K562 (cell line): ENCODE results near the gene GYPC. TPM values are rescaled to one million over a fixed set of nuclear protein-coding genes. Genes with fewer than 3 reads are reported as not detected.

Experiments
- ATAC-seq: fragments of 200-7000 bp; cut with Tn5 transposase; 3 replicates; pipeline ENCODE4 v1.9.1; 2020; ENCODE audit warnings: moderate library complexity
- BruUV-seq: library from RNA; stranded (reverse); fragments of 400-500 nt; replicated peaks from 2 replicates; lab custom pipeline; 2021; lab: Mats Ljungman, UMichigan
- CTCF ChIA-PET: fragments of 300-600 bp; formaldehyde crosslinking; extraction: SDS; loops from one replicate; lab custom pipeline; 2021; ENCODE audit warnings: low intra/inter-chr PET ratio; lab: Yijun Ruan, JAX
- POLR2A ChIA-PET: fragments of 300-600, 350-650 bp; sonication (Branson Sonifier 250); formaldehyde crosslinking; extraction: SDS; loops from one replicate; lab custom pipeline; 2021; ENCODE audit warnings: antibody characterized with exemption, inconsistent platforms; lab: Yijun Ruan, JAX
- DNase-seq, 4 experiments: peaks; one replicate each; pipeline versions ENCODE4 v3.0.0 to v3.0.0-alpha.2; 2011 to 2018; ENCODE audit warnings: low spot score in 3 of 4, mixed read lengths in 3 of 4; ENCODE audit errors: extremely low read depth in 1 of 4
- FAIRE-seq: peaks from 2 replicates; lab custom pipeline; 2011; peaks lifted over from hg19 to GRCh38; lab: Jason Lieb, UNC
- H2AFZ ChIP-seq: 2 replicates; pipeline ENCODE4 v1.6.0; 2011; ENCODE audit warnings: low read depth, low read length, control low read depth, inconsistent platforms
- H3K27ac ChIP-seq: fragments of 200-600 bp; 3 replicates; pipeline ENCODE4 v1.8.0; 2011; ENCODE audit warnings: low read depth, mild to moderate bottlenecking, control low read depth, inconsistent platforms, low read length, moderate library complexity, mixed read lengths; ENCODE audit errors: extremely low read depth
- H3K27me3 ChIP-seq, 2 experiments: fragments of 300-600 bp in 1 of 2; 2 replicates in 1 of 2; 3 replicates in 1 of 2; pipeline versions ENCODE4 v1.6.0 to v1.8.0; 2011; ENCODE audit warnings: inconsistent platforms in 2 of 2, low read length in 2 of 2, mild to moderate bottlenecking in 1 of 2, mixed read lengths in 1 of 2, moderate library complexity in 1 of 2; ENCODE audit not compliant: control insufficient read depth in 2 of 2, insufficient read depth in 2 of 2
- H3K36me3 ChIP-seq: fragments of 300-600 bp; 3 replicates; pipeline ENCODE4 v1.8.0; 2011; ENCODE audit warnings: mild to moderate bottlenecking, low read length, inconsistent platforms; ENCODE audit not compliant: control insufficient read depth, insufficient read depth
- H3K4me1 ChIP-seq, 2 experiments: fragments of 200-600 bp in 1 of 2; replicated peaks in 1 of 2; 2 replicates in 1 of 2; 3 replicates in 1 of 2; pipeline versions ENCODE4 v1.5.1 to v1.8.0; 2011; ENCODE audit warnings: inconsistent platforms in 2 of 2, low read length in 2 of 2, mild to moderate bottlenecking in 1 of 2, mixed read lengths in 1 of 2, moderate library complexity in 1 of 2; ENCODE audit not compliant: control insufficient read depth in 2 of 2, insufficient read depth in 2 of 2
- H3K4me2 ChIP-seq: 2 replicates; pipeline ENCODE4 v1.6.1; 2011; ENCODE audit warnings: low read length, control low read depth, inconsistent platforms, mixed read lengths; ENCODE audit not compliant: insufficient read depth
- H3K4me3 ChIP-seq: fragments of 200-600 bp; sonication (generic), shearing (Covaris generic); 2 replicates; pipeline ENCODE4 v1.5.1; 2016; ENCODE audit warnings: control low read depth, inconsistent platforms
- H3K79me2 ChIP-seq: fragments of 200-600 bp; 3 replicates; pipeline ENCODE4 v1.8.0; 2011; ENCODE audit warnings: low read length, inconsistent platforms; ENCODE audit not compliant: control insufficient read depth, insufficient read depth
- H3K9ac ChIP-seq, 2 experiments: 2 replicates each; pipeline versions ENCODE4 v1.6.0 to v1.6.1; 2011; ENCODE audit warnings: low read depth in 2 of 2, low read length in 2 of 2, control low read depth in 1 of 2, inconsistent platforms in 1 of 2, mild to moderate bottlenecking in 1 of 2, mixed read lengths in 1 of 2; ENCODE audit not compliant: insufficient read depth in 1 of 2
- H3K9me1 ChIP-seq: one replicate; pipeline ENCODE4 v1.6.0; 2011; ENCODE audit warnings: inconsistent platforms, mild to moderate bottlenecking, low read length, moderate library complexity; ENCODE audit not compliant: control insufficient read depth, insufficient read depth
- H3K9me3 ChIP-seq: replicated peaks from 2 replicates; pipeline ENCODE4 v1.5.1; 2011; ENCODE audit warnings: low read depth, low read length, inconsistent platforms; ENCODE audit not compliant: control insufficient read depth, insufficient read depth
- H4K20me1 ChIP-seq: replicated peaks from 2 replicates; pipeline ENCODE4 v1.6.1; 2011; ENCODE audit warnings: low read length, inconsistent platforms, mixed read lengths; ENCODE audit not compliant: control insufficient read depth, insufficient read depth
- C11orf30 ChIP-seq: fragments of 450-650 bp; IDR thresholded peaks from 2 replicates; pipeline ENCODE4 v1.6.1; 2016; ENCODE audit warnings: low read depth, mild to moderate bottlenecking
- CBX8 ChIP-seq: fragments of 200-600 bp; sonication (generic); IDR thresholded peaks from 2 replicates; pipeline ENCODE4 v1.6.1; 2012; ENCODE audit warnings: borderline replicate concordance, mixed run types, low read depth, mild to moderate bottlenecking, moderate library complexity, mixed read lengths, low read length, control low read depth, inconsistent platforms; ENCODE audit not compliant: poor library complexity, severe bottlenecking; ENCODE audit errors: extremely low read depth
- FOXP1 ChIP-seq: sonication (generic); formaldehyde crosslinking; IDR thresholded peaks from 2 replicates; pipeline ENCODE4 v1.8.0; 2022; ENCODE audit warnings: mild to moderate bottlenecking, missing genetic modification reagents
- GATA2 ChIP-seq: sonication (generic); formaldehyde crosslinking; IDR thresholded peaks from 2 replicates; pipeline ENCODE4 v1.4.0; 2020; ENCODE audit warnings: mild to moderate bottlenecking, missing genetic modification reagents
- MTA2 ChIP-seq: fragments of 450-650 bp; IDR thresholded peaks from 2 replicates; pipeline ENCODE4 v1.6.1; 2016; ENCODE audit warnings: low read depth
- TRIM24 ChIP-seq, 2 experiments: fragments of 450-650 bp; IDR thresholded peaks; 2 replicates each; pipeline ENCODE4 v1.6.1; 2016
- ZBTB40 ChIP-seq, 2 experiments: fragments of 450-650 bp in 1 of 2; sonication (generic) in 1 of 2; formaldehyde crosslinking in 1 of 2; IDR thresholded peaks; 2 replicates each; pipeline versions ENCODE4 v1.7.1 to v1.9.0; 2016 to 2022; ENCODE audit warnings: inconsistent platforms in 1 of 2, mild to moderate bottlenecking in 1 of 2, missing genetic modification reagents in 1 of 2
- ZFP30 ChIP-seq: fragments of 250-450 bp; sonication (Bioruptor Pico); IDR thresholded peaks from 2 replicates; pipeline ENCODE4 v1.8.0; 2022; ENCODE audit warnings: moderate library complexity, mild to moderate bottlenecking, inconsistent platforms, borderline replicate concordance
- ZFPM2 ChIP-seq: fragments of 250-450 bp; sonication (Bioruptor Pico); IDR thresholded peaks from 2 replicates; pipeline ENCODE4 v1.5.1; 2022; ENCODE audit warnings: mild to moderate bottlenecking
- ZNF655 ChIP-seq: fragments of 250-450 bp; sonication (Bioruptor Pico); IDR thresholded peaks from 2 replicates; pipeline ENCODE4 v1.5.0; 2021
- WGBS: fragments of 100-300 bp; shearing (Covaris generic); methylation state at CpG from one replicate; pipeline ENCODE4 v1.1.6; 2016; ENCODE audit warnings: low coverage, mixed read lengths; ENCODE audit not compliant: insufficient coverage; ENCODE audit errors: missing lambda C conversion rate; 5-methylcytosine and 5-hydroxymethylcytosine counted together
- in situ Hi-C: fragments of 300-500 bp; cut with MboI; formaldehyde crosslinking; loops from 4 replicates; pipeline ENCODE4 v1.15.0; 2018; ENCODE audit warnings: inconsistent platforms, mixed read lengths
- intact Hi-C: fragments of 100-400 bp; cut with micrococcal nuclease; formaldehyde crosslinking; loops from 2 replicates; pipeline ENCODE4 v1.14.2; 2022
- polyA plus RNA-seq, 8 experiments: library from polyadenylated mRNA; depleted of rRNA in 4 of 8; stranded (reverse) in 5 of 8; unstranded in 3 of 8; fragments of >200 nt; fragmentation: Nextera tagmentation in 2 of 8; fragmentation: Illumina TruSeq in 1 of 8; extraction: Ambion mirVana in 2 of 8; extraction: Trizol in 1 of 8; gene quantifications; 2 replicates each; pipeline versions ENCODE4 v1.2.1 to v1.2.3, GENCODE V29; 2011 to 2014; ENCODE audit warnings: inconsistent platforms in 1 of 8, missing spikeins in 1 of 8
- total RNA-seq, 7 experiments: library from RNA; depleted of rRNA in 6 of 7; stranded (reverse); fragments of >200 nt in 6 of 7; fragmentation: Illumina TruSeq in 2 of 7; extraction: Trizol in 2 of 7; gene quantifications; 2 replicates each; pipeline versions ENCODE4 v1.2.1 to v1.2.3, GENCODE V29; 2011 to 2021; ENCODE audit warnings: low replicate concordance in 1 of 7

GYPC gene
- total and polyA plus RNA-seq, 9 of the 15 experiments (the other 6 are each of a cell fraction or from before 2014, with no cell fraction given) = 50.6 to 282 (median 194) TPM

- Histone ChIP-seq H3K27ac (no peak overlapping the region), H3K36me3 (no peaks in the 10 kb centered on the region), H2AFZ (no peak overlapping the region), H4K20me1 (no peaks in the 10 kb centered on the region), H3K79me2 (no peaks in the 10 kb centered on the region), H3K4me2 (no peak overlapping the region), H3K27me3 (0 out of 5 replicates have a peak, but pooled peaks cover 0 to 2% of the 10 kb centered on the region in 2 experiments), H3K4me3 (no peak overlapping the region), H3K9me3 (no peaks in the 10 kb centered on the region), H3K9ac (no peak overlapping the region), H3K9me1 (no peaks in the 10 kb centered on the region), H3K4me1 (peaks cover 0 to 3% of the 10 kb centered on the region in 2 experiments; a peak in 1 of 5 replicates)
- no peak for ATAC-seq
- 22% methylated on average over 7 of the region's 7 CpGs for WGBS
- ChIA-PET CTCF (no interaction called here), POLR2A (no interaction called here)
- no peak for FAIRE-seq
- no peak for DNase-seq
- no TSS peak for BruUV-seq
- intact Hi-C loops = no loop called here
- in situ Hi-C loops = no loop called here
- no peak for TF ChIP-seq ZNF655
- TF ChIP-seq C11orf30 = no peak
- TF ChIP-seq CBX8 = no peak
- no peak for TF ChIP-seq FOXP1 (CRISPR knock-in tag)
- TF ChIP-seq ZFPM2 (CRISPR knock-in tag) = no peak
- TF ChIP-seq ZFP30 (CRISPR knock-in tag) = no peak
- TF ChIP-seq MTA2 = no peak
- no peak for TF ChIP-seq TRIM24 (IDR thresholded peaks at IDR 0.05)
- TF ChIP-seq GATA2 = no peak
- TF ChIP-seq ZBTB40 (IDR thresholded peaks at IDR 0.05) = no peak
- no peak for TF ChIP-seq ZBTB40 (CRISPR knock-in tag; IDR thresholded peaks at IDR 0.05)
These were observed 47.4 kb downstream of the GYPC start for GRCh38 chr2:126703311-126703710.
